HG03280 (cell line): ENCODE data around the gene MZT2A.
"Not testable (repeated sequence)": the region's sequence is repeated elsewhere in the genome, so short reads cannot be mapped to it uniquely, and the experiment has no call there.

Experiments
- ATAC-seq: cut with Tn5 transposase; IDR thresholded peaks from one replicate; pipeline ENCODE4 v1.9.1; 2021; ENCODE audit warnings: mild to moderate bottlenecking, moderate library complexity; ENCODE audit not compliant: unreplicated experiment

Gene MZT2A

GRCh38 chr2:131493199-131493968, 1.2 kb upstream of the MZT2A start:
- ATAC-seq: peak; percentile 21

DNA sequence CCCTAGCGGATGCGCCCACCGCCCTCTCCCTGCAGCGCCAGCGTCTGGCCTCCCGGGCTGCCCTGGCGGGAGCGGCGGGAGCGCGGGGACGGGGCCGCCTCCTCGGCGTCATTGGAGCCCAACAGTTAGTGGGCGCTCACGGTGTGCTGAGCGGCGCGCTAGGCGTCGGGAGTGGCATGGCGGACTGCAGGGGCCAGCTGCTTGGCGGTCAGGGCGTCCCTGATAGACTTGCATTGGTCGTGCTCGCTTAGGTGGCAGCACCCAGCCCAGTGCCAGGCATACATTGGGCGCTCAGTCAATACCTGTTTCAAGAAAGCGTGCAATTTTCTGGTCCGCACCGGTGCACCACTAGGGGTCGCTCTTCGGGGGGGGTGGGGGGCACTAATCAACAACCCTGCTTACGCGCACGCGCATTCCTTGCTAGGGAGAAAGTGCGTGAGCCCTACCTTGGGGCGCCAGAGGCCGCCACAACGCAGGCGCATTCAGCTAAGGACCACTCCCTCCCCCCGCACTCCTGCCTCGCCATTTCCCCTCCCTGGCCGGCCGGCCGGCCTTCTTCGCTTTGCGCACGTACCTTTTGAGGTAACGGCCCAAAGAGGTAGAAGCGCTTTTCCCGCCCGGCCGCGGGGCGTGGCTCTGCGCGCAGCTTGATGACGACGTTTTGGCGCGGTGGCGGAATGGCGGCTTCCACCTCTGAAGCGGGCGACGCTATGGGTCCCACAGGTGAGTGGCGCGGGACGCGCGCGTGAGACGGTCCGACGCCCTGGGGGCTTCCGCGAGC, 411 bp upstream of the MZT2A start:
- peak; percentile 74 for ATAC-seq

GRCh38 chr2:131491469-131491836, 744 bp downstream of the MZT2A start:
- ATAC-seq: peak; percentile 0

DNA sequence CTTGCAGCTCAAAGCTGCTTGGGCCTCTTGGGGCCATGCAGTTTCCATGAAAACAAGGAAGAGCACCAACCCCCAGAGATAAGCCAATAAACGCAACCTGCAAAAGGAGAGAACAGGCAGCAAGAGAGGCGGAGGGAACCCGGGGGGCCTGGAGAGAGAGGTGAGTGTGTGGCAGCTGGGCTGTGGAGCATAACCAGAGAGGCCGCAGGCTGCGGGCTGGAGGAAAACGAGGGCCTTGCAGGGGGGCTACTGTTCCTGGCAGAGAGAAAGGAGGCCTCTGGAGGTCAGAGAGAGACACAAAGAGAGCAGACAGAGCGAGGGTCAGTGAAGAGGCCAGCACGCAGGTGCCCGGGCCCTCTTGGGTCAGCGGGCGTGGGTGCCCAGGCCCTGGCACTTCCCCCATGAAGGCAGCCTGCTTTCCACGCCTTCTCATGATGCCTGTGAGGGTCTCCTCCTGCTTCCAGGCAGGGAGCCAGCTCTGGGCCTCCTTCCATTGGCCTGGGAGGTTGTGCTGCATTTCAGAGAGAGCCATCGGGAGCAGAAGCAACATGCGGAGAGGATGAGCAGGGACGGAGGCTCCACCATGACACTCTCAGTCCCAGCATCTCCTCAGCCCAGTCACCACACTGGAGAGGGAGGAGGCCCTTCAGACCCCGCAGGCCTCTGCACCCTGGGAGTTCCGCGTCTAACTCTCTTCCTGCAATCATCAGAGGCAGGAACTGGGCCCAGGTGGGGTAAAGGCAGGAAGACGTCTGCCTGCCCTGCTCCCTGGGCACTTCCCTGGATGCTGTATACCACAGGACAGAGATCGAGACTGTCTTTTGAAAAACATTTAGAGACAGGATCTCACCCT, 1.4 kb downstream of the MZT2A start:
- ATAC-seq: not testable (repeated sequence)

- no peak for ATAC-seq
These were observed 3.6 kb downstream of the MZT2A start for GRCh38 chr2:131488306-131489205.

GRCh38 chr2:131486201-131486902, 5.8 kb downstream of the MZT2A start:
- ATAC-seq: not testable (repeated sequence)

DNA sequence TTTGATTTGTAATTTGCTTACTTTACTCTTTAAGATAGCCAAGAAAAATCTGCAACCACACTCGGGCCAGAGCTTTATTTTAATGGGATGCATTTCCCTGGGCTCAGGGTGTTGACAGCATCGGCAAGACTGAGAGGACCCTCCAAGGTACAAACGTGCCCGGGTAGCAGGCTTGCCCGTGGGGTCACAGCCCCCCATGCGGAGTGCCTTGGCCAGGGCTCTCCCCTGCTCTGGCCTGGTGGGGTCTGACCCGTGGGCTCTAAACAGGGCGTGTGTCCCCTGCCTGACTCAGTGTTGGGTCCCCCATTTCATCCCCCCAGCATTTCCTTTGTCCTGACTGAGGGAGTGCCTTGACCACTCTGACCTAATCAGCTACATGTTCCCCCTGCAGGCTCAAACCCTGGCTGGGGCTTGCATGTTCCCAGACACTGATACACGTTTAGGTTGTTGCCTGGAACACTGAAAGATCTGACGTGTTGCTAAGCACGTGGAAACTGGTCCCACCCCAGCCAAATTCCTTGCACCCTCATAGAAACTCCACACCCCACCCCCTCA, 7.2 kb downstream of the MZT2A start:
- not testable (repeated sequence) for ATAC-seq

- ATAC-seq: not testable (repeated sequence)
These were observed 8.0 kb downstream of the MZT2A start for GRCh38 chr2:131483981-131484820.

- not testable (repeated sequence) for ATAC-seq
These were observed 9.6 kb downstream of the MZT2A start for GRCh38 chr2:131482506-131483155.

DNA sequence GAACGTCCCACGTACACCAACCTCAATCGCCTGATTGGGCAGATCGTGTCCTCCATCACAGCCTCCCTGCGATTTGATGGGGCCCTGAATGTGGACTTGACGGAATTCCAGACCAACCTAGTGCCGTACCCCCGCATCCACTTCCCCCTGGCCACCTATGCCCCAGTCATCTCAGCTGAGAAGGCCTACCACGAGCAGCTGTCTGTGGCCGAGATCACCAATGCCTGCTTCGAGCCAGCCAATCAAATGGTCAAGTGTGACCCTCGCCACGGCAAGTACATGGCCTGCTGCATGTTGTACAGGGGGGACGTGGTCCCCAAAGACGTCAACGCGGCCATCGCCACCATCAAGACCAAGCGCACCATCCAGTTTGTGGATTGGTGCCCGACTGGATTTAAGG, 11.8 kb downstream of the MZT2A start:
- not testable (repeated sequence) for ATAC-seq

DNA sequence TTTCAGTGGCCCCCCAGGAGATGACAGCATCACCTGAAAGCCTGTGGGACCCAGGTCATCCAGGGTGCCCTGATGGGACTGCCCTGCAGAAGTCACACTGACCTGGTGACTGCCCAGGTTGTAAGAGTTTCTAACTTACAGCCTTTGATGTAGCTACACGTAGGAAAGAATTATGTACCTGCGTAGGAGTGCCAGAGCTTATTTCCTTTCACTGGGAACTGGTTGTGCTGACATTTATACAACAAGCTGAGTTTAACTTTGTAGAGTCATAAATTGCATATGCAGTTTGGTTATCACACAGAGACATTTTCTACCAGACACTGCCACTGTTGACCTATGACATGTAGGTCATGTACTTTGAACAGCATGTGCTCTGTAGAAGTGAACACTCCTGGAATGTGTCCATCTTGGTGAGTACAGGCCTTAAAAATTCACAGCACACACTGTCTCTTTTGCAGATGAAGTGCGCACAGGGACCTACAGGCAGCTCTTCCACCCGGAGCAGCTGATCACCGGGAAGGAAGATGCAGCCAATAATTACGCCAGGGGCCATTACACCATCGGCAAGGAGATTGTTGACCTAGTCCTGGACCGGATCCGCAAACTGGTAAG, 13.2 kb downstream of the MZT2A start:
- ATAC-seq: not testable (repeated sequence)

DNA sequence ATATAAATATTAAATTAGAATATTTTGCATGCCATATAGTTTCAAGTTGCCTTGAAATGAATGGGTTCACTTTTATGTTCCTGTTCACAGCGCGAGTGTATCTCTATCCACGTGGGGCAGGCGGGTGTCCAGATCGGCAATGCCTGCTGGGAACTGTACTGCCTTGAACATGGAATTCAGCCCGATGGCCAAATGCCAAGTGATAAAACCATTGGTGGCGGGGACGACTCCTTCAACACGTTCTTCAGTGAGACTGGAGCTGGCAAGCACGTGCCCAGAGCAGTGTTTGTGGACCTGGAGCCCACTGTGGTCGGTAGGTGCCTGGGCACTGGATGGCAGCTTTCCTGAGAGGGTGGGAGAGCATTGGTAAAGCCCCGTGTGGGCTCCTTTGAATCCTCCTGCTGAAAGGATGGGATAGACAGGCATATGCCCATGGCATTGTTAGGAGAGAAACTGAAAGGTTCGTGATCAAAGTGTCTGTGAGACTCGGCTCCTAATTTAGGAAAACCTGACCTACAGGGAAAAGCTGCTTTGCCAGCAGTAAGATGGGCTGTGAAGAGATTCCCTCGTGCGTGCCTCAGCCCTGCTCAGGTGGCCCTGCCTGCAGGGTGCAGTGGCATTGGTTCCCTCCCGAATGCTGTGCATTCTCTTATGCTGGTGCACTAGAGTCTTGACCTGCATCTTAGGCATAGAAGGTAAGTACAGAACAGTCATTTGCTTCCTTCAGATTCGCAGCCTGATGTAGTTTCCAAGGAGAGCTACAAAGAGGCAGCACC, 13.9 kb downstream of the MZT2A start:
- ATAC-seq: not testable (repeated sequence)

GRCh38 chr2:131477227-131477626, 15.0 kb downstream of the MZT2A start:
- ATAC-seq: not testable (repeated sequence)

DNA sequence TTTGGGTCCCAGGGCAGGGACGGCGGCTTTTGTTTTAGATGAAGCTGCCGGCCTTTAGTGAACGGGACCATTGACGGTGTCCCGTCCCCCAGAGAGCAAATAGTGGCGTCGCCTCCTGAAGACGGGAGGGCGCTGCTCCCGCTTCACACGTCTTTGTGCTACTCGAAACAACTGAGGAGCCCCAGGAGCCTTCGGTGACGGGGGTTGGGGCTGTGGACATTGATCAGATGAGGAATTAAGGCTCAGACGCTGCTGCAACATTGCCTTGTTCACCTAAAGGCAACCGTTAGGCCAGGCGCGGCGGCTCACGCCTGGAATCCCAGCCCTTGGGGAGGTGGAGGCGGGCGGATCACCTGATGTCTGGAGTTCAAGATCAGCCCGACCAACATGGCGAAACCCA, 15.8 kb downstream of the MZT2A start:
- not testable (repeated sequence) for ATAC-seq

GRCh38 chr2:131475831-131476230, 16.4 kb downstream of the MZT2A start, which contains the start of gene TUBA3D:
TUBA3D (plus strand) TSS chr2:131476119; CDS start chr2:131476200, 81 bp downstream.
- no peak for ATAC-seq

DNA sequence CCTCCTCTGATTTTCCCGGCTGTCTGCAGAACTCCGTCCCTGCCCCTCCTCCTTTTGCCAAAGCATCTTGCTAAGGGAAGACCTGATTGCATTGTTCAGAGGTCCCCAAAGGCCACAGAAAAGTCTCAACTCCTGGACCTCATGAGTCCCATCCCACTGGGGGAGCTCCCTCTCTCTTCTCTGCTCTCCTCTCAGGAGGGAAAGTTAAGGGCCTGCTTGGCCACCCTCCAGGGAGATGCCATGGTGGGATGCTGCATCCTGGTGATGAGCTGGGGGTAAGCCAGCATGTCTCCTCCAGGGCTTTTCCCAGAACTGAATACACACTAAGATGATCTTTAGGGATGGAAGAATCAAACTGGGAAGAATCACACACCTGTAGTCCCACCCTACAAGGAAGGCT, 18.9 kb downstream of the MZT2A start:
- not testable (repeated sequence) for ATAC-seq
